ENCODE data around the gene CDC42. TPM values are rescaled to one million over a fixed set of nuclear protein-coding genes. Genes with fewer than 3 reads are reported as not detected.
"Not testable (repeated sequence)": the region's sequence is repeated elsewhere in the genome, so short reads cannot be mapped to it uniquely, and the experiment has no call there.

CDC42 gene
- total RNA-seq, 2 donors from 2014 or later: 156 to 187 TPM

GRCh38 chr1:22026924-22027289, 25.6 kb upstream of the CDC42 start:
- Histone ChIP-seq H3K27ac (no peak overlapping the region), H3K36me3 (no peaks in the 10 kb centered on the region), H3K4me3 (no peak overlapping the region), H3K9me3 (no peaks in the 10 kb centered on the region), H3K27me3 (replicated peaks; ENCODE audit: insufficient read depth) (no peaks in the 10 kb centered on the region), H3K4me1 (ENCODE audit: control insufficient read depth in 1 of 2, low read depth in 2 of 2) (peaks cover 5 to 19% of the 10 kb centered on the region in 2 donors)
- ATAC-seq (ENCODE audit: insufficient number of reproducible peaks, low FRiP score, low read depth) (no peak), DNase-seq (ENCODE audit: low spot score) (no peak)
- no peak for TF ChIP-seq CTCF (IDR thresholded peaks at IDR 0.05)

GRCh38 chr1:22030057-22030456, 22.5 kb upstream of the CDC42 start:
- H3K36me3 ChIP-seq: no peaks in the 10 kb centered on the region
- H3K27ac ChIP-seq: no peak overlapping the region
- no peaks in the 10 kb centered on the region for H3K27me3 ChIP-seq (replicated peaks; ENCODE audit: insufficient read depth)
- TF ChIP-seq CTCF (IDR thresholded peaks at IDR 0.05): no peak
- ATAC-seq (ENCODE audit: insufficient number of reproducible peaks, low FRiP score, low read depth) (no peak), DNase-seq (ENCODE audit: low spot score) (no peak)
- H3K4me1 ChIP-seq (ENCODE audit: control insufficient read depth in 1 of 2, low read depth in 2 of 2): peaks cover 5 to 8% of the 10 kb centered on the region in 2 donors
- no peaks in the 10 kb centered on the region for H3K9me3 ChIP-seq
- no peak overlapping the region for H3K4me3 ChIP-seq

- Histone ChIP-seq H3K9me3 (no peaks in the 10 kb centered on the region), H3K27me3 (replicated peaks; ENCODE audit: insufficient read depth) (no peaks in the 10 kb centered on the region), H3K4me3 (no peak overlapping the region), H3K27ac (no peak overlapping the region), H3K4me1 (ENCODE audit: control insufficient read depth in 1 of 2, low read depth in 2 of 2) (peaks cover 5 to 8% of the 10 kb centered on the region in 2 donors), H3K36me3 (no peaks in the 10 kb centered on the region)
- no peak for TF ChIP-seq CTCF (IDR thresholded peaks at IDR 0.05)
- DNase-seq (ENCODE audit: low spot score): no peak
- no peak for ATAC-seq (ENCODE audit: insufficient number of reproducible peaks, low FRiP score, low read depth)
Measured at GRCh38 chr1:22030473-22030872, 22.0 kb upstream of the CDC42 start.

GRCh38 chr1:22031214-22031962, 21.1 kb upstream of the CDC42 start:
- H3K27ac ChIP-seq: no peak overlapping the region
- H3K4me3 ChIP-seq: no peak overlapping the region
- H3K9me3 ChIP-seq: no peaks in the 10 kb centered on the region
- ATAC-seq (ENCODE audit: insufficient number of reproducible peaks, low FRiP score, low read depth) (no peak), DNase-seq (ENCODE audit: low spot score) (no peak)
- no peaks in the 10 kb centered on the region for H3K27me3 ChIP-seq (replicated peaks; ENCODE audit: insufficient read depth)
- peaks cover 1 to 2% of the 10 kb centered on the region in 2 donors for H3K4me1 ChIP-seq (ENCODE audit: control insufficient read depth in 1 of 2, low read depth in 2 of 2)
- no peak for TF ChIP-seq CTCF (IDR thresholded peaks at IDR 0.05)
- H3K36me3 ChIP-seq: no peaks in the 10 kb centered on the region

GRCh38 chr1:22034834-22035233, 17.7 kb upstream of the CDC42 start:
- not testable (repeated sequence) for H3K4me1 ChIP-seq (ENCODE audit: control insufficient read depth in 1 of 2, low read depth in 2 of 2); H3K9me3 ChIP-seq; H3K36me3 ChIP-seq; H3K4me3 ChIP-seq; H3K27ac ChIP-seq; ATAC-seq (ENCODE audit: insufficient number of reproducible peaks, low FRiP score, low read depth); DNase-seq (ENCODE audit: low spot score); H3K27me3 ChIP-seq (replicated peaks; ENCODE audit: insufficient read depth)

GRCh38 chr1:22037520-22037919, 15.0 kb upstream of the CDC42 start:
- Histone ChIP-seq H3K4me3 (no peak overlapping the region), H3K27ac (no peak overlapping the region)
- no peak for ATAC-seq (ENCODE audit: insufficient number of reproducible peaks, low FRiP score, low read depth)

More at GRCh38 chr1:22037520-22037919, 15.0 kb upstream of the CDC42 start:
- no peaks in the 10 kb centered on the region for H3K36me3 ChIP-seq
- no peaks in the 10 kb centered on the region for H3K9me3 ChIP-seq
- H3K27me3 ChIP-seq (replicated peaks; ENCODE audit: insufficient read depth): no peaks in the 10 kb centered on the region
- no peak for TF ChIP-seq CTCF (IDR thresholded peaks at IDR 0.05)
- no peak for DNase-seq (ENCODE audit: low spot score)
- H3K4me1 ChIP-seq (ENCODE audit: control insufficient read depth in 1 of 2, low read depth in 2 of 2): no peaks in the 10 kb centered on the region
